ENCODE results near the gene GALNT17.

Gene GALNT17

DNA sequence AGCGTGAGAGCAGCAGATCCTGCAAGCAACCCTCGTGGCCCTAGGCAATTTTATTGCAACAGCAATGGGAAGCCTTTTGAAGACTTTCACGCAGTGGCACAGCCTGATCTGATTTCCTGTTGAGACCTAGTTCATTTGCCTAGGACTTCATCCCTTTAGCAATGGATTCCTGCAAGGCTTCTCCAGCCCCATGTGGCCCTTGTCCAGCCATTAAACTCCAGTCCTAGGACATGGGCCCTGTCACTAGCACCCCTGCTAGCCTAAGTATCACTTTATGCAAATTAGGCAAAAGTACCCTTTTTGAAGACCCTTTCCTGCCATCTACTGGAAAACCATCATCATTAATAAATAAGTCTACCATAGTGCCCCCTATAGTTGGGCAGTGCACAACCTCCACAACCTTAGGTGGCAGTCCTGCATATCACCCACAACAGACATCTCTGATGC, 379.4 kb downstream of the GALNT17 start:
- DNase-seq, result no peak

DNA sequence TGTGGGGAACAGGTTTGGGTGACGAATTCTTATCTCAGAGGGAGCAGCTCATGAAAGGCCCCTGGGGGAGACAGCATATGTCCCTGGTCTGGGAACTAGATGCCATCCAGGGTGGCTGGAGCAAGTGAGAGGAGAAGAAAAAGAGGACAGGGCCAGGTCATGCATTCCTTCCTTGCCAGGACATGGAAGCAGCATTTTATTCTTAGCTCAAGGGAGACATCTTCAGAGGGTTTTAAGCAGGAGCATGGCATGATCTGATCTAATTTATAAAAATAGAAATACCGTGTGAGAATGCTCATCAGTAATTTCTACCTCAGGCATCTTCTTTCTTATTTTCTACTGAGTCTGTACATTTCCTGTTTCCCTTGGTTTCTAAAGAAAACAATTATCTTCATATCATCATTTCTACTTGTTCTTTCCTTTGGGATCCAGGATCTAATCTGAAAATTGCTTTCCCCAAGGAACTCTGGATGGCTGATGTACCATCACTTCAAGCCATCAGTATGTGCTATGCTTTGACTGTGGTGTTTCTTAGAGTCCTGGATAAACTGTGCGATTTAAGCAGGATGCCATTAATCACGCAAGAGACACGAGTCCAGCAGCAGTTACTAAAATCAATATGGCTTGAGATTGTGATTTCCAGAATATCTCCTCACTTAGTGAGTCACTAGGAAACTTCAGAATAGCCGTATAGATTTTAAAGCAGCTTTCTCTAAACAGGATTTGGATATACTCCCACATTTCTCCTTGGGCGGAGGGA, 386.2 kb downstream of the GALNT17 start:
- no peak for DNase-seq

DNA sequence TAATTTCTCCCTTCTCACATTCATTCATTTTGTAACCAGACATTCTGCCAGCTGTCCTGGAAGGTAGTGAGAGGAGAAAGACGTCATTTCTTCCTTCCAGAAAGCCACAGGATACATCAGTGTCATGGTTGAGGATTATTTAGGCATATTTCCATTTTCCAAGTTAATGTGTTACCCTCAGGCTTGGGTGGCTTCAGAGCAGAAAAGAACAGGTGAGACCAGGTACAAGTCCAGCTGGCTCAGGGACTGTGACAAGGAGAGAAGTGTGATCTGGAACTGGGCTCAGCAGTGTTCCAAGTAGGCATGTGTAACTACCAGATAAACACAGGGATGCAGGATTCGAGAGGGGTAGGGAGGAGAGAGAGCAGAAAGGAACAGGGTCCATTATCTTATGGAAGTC, 386.9 kb downstream of the GALNT17 start:
- DNase-seq, result no peak

DNA sequence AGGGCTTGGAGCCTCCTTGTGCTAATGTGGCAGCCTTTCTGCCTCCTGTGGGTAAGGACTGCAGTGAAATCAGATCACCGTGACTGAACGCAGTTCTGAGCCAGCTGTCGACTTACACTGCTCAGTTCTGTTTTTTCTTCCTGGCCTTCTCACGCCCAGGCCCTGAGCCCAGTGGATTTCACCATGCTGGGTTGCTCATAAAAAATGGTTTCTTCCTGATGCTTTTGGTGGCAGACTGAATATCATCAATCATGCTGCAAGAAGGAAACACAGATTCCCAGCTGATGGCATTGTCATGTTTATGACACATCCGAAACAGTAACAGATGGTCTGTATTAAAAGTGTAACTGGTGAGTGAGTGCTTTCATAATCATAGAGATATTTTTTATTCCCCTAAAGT, 389.6 kb downstream of the GALNT17 start:
- DNase-seq, result no peak

DNA sequence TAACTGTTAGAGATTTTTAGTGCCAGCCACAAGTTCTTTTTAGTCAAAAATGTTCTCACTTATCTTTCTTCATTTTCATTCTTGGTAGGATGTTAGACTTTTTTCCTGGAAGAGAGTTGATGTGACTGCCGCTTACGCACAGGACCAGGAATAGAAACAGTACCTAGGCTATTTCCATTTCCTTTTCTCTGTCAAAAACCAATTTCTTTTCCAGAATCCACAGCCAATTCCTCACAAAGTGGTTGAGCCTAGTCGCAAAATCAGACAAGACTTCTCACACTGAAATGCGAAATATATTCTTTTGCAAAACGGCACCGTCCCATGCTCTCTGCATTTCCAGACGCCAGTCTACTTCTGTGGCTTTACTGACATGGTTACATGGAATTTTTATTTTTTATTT, 394.2 kb downstream of the GALNT17 start:
- no peak for DNase-seq

DNA sequence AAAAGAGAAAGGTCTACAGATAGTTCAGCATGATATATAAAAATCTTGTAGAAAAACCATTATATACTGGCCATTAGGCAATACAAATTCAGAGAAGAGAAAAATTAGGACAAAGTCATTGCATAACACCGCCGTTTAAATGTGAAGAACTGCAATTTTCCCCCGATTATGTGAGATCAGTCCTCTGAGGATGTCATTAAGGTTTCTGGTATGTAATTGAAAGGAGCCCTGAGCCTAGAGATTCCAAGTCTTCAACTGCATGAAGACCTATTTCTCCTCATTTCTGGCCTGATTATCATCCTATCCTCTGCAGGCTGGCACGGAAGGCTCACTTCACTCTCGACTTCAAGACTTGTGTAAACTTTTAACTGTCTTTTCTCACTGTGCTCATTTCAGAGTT, 395.3 kb downstream of the GALNT17 start:
- no peak for DNase-seq

DNA sequence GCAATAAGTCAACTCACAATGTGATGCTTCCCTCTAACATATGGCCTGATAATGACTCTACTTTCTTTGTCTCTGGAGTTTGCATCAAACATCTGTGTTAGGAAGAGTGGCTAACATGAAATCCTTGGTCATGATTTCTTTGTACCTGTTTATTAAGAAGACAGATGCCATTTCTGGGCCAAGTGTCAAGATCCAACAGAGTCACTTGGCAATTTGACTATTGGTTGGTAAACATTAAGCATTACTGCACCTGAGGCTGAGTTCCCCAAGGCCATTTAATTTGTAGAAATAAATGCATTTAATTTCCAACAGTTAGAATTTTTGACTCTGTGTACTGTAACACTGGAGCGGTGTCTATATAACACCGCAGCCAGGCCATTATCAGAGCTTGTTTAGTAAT, 403.7 kb downstream of the GALNT17 start:
- DNase-seq, result no peak

DNA sequence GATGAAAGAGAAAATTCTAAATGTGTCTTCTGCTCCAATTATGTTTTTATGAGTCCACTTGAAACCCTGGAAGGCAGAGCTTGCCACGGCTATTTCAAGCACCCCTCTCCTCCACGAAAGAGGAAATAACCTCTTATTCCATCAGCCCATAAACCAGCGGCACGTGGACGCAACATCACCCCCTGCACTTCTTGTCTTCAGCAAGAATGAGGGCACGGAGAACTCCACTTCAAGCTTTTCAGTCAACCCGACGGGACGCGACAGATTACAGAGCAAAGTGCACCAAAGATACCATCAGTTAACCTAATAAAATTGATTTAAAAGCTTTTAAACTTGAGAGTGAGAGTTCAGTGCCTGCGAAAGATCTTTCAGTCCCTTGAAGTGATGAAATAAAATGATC, 406.3 kb downstream of the GALNT17 start:
- no peak for DNase-seq

DNA sequence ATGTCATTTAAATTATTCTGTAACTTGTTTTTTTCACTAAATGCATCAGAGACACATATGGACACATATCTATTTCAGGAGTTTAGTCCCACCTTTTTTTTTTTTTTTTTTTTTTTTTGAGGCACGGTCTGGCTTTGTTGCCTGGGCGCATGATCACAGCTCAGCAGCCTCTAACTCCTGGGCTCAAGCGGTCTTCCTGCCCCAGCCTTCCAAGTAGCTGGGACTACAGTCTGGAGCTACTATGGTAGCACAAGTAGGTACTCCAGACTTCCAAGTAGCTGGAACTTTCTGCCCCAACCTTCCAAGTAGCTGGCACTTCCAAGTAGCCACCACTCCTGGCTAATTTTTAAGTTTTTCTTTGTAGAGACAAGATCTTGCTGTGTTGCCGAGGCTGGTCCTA, 407.7 kb downstream of the GALNT17 start:
- DNase-seq, result no peak

DNA sequence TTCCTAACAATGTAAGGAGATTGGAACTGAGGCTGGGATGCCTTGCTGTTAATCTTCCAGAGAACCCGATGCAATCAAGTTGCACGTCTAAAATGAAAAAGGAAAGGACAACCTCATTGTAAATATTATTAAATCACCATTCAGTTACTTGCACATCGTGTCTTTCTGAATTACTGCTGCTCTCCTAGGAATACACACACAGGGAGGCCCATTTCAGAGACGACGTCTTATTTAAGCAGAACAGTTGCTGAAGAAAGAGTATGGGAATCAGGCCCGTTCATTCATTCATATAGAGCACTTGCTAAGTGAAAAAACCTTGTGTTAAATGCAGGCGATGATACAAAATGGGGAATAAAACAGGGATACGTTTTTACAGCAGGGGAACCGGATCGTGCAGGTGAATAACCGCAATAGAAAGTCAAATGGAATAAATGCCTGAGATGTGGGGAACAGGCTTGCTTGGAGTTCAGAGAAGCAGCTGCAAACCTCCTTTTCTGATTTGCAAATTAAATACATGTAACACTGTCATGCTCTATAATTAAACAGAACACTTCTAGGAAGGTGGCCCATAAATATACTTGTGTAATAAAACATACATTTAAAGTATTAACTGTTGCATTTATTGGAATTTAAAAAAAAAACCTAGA, 409.9 kb downstream of the GALNT17 start:
- no peak for DNase-seq

DNA sequence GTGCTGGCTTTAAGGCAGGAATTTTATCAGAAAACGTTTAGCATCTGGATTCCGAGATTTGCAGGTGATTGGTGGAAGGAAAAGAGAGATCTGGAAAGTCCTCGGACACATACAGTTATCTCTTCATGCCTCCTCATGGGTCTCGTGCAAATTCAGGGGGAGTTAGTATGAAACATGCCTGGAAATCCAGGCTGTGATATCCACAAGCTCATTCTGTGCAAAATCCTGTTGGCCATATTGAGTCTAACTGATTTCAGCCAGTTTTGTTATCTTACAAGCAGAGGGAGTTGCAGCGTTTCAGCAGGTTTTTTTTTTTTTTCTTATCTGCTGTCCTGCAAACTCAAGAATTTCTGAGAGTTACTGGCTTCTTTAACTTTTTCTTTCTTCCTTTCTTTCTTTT, 411.5 kb downstream of the GALNT17 start:
- no peak for DNase-seq

DNA sequence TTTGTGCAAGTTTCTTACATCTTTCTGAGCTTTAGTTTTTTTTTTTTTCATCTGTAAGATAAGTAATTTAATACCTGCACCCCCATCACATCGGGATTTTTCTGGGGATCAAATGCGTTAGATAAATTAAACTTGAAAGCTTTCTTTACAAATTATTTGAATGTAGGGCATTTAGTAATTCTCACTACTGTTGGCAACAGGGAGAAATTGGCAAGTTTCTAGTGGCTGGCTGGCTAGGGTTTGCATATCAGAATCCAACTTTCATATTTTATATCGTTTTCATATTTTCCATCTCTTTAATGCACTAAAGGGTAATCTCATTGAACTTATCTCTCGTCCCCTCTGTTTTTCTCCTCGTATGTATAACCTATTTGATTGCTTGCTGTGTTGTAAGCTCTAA, 412.9 kb downstream of the GALNT17 start:
- DNase-seq, result no peak

DNA sequence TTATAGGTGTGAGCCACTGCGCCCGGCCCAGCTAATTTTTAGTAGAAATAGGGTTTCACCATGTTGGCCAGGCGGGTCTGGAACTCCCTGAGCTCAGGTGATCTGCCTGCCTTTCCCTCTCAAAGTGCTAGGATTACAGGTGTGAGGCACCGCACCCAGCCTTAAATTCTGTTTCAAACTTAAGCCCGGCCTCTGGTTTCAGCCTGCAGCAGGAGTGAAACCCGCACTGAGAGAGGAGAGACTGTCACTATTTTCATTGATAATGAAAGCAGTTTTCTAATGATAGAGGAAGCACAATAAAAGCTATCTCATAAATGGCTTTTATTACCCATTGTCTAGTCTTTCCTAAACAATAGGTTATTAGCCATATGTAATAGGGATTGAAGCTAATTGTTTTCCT, 415.5 kb downstream of the GALNT17 start:
- DNase-seq, result no peak

DNA sequence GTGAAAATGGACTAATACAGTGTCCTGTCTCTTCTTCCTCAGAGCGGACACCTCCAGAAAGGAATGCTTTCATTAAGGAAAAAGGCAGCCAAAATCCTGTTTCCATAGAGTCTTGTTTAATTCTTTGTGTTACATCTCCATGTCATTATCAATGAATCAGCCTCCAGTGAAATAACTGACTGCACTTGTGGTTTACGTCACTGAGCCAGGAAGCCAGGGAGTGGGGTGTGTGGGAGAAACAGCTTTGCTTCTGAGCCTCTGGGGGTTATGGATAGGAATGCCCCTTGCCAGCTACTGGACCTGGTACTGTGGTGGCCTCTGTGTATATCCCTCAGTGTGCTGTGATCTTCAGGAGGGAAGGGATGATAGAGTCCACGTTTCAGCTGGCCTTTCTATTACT, 416.8 kb downstream of the GALNT17 start:
- no peak for DNase-seq

DNA sequence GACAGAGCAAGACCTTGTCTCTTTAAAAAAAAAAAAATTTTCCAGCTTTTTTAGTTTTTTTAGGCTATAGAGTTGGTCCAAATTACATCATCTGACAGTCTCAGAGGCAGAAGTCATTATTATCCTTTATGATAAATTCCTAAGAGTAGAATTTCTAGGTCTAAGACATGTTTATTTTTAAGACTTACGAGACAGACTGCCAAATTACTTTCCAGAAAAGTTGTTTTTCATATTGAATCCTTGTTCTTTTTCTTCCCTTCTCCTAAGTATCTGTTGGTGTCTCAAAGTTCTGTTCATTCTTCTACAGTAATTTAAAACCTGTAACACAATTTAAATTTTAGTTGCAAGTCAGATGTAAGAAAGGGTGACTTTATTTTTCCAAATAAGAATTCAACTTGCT, 421.4 kb downstream of the GALNT17 start:
- DNase-seq, result no peak

DNA sequence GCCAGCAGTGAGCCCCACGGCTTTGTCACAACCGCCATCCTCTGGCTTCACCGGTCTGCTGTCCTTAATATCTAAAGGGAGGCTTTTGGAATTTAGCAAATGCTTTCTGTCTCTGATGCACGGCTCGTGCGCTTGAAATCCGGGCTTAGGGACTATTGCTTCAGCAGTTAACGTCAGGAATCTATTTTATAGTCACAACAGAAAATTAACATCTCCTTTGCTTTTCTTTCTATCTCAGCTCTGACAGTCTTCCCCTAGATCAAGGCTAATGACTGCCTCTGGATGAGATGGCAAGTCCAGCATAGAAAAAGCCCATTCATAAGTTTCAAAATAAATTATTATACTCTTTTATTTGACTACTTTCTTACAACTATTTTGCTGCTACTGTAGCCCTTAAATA, 423.8 kb downstream of the GALNT17 start:
- no peak for DNase-seq

DNA sequence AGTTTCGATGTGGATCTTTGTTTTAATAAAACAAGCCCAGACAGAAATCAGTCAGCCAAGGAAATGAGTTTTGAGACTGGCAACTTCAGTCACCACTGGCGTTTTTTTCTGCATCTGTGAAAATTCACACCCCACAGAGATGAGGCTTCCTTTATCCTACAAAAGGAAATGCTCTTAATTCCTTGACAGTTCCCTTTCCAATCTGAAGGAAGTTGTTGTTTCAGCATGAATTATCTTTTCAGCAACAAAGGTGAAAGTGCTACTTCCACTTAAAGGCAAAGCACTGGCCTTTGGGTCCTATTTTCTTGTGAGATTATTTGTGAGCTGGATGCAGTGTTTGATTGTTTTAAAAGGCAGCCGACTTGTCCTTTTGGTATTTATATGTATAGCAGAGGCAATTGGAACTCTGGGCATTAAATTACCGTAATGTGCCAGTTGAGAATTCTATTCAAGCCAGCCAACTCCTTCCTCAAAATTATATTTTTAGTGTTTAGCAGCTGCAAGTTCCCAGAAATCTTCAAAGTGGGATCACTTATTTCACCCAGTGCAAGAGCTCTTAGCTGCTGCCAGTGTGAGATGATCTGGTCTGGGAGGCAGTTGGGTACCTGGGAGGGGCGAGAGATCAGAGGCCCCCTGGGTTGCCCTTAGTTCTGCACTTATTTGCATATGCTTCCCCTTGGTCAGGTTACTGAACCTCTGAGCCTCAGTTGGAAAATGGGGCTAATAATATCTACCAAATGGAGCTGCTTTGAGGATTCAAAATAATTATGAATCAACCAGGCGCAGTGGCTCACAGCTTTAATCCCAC, 427.1 kb downstream of the GALNT17 start:
- DNase-seq, result no peak

DNA sequence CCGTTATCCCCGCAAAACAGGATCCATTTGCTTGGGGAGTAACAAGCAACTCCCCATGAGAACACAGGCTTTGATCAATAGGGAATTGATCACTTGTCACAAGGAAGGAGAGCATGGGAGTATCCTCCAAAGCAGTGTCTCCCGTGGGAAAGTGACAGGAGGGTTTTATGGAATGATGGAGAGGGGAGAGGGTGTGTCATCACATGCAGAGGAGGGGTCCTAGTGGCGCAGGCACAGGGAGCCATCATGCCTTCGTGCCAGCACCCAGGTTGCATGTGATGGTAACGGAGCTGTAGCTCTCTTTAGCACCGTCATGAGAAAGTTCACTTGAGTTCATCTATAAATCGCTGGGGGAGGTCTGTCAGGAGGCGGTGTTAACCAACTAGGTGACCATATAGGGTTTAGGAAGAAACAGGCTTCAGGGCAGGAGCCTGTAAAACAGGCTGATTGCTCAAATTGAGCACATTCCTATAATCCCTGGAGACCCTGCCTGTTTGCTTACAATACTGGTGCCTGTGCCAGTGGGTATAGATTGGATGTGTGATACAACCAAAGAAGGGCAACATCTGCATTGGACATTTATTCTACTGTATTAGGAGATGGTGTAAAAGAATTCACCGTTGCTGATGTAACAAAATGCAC, 428.5 kb downstream of the GALNT17 start:
- DNase-seq, result no peak

DNA sequence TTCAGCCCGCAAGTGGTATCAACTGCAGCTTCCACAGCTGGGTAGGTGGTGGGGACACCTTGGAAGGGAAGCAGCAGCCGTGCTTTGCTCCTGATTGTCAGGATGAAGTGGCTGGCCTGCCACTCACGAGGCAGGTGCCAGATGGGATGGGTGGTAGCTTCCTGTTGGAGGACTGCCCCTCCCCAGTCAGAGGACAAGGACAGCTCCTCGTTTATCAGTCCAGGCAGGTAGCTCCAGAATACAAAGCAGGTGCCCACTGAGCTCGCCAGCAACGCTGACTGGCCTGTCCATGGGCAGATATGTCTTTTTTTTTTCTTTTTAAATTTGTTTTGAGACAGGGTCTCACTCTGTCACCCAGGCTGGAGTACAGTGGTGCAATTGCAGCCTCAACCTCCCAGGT, 431.3 kb downstream of the GALNT17 start:
- no peak for DNase-seq

DNA sequence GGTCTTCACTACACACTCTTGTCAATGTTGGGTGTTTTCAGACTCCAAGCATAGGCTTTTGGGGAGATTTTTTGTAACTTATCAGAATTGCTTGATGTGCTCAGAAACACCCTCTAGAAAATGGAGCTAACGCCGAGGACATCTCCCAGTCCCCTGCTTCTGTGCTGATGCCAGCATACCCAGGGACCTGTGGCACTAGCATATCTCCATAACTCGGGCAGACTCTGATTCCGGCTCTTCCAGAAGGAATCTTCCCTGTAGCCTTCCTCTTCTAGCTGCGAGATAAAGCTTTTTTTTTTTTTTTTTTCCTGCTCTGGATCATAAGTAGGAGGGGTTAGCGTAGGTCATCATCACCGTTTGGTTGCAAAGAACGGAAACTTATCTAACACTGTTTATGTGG, 434.4 kb downstream of the GALNT17 start:
- no peak for DNase-seq

DNA sequence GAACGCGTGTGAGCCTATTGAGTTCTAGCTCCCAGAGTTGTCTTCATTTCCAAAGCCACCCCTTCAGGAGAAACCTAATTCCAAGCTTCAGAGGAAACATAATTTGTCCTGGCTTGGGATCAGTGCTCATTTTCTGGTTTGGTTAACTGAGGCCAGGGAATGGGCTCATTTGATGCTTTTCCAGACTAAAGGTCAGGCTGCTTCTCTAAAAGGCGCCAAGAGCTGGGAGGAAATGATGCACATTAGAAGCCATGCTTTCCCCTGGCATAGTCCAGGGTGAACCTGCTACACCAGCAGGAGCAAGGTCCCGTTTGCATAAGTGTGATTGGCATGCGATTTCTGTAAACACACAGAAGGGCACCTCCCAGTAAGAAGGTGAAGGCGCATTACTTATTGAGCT, 435.0 kb downstream of the GALNT17 start:
- no peak for DNase-seq

DNA sequence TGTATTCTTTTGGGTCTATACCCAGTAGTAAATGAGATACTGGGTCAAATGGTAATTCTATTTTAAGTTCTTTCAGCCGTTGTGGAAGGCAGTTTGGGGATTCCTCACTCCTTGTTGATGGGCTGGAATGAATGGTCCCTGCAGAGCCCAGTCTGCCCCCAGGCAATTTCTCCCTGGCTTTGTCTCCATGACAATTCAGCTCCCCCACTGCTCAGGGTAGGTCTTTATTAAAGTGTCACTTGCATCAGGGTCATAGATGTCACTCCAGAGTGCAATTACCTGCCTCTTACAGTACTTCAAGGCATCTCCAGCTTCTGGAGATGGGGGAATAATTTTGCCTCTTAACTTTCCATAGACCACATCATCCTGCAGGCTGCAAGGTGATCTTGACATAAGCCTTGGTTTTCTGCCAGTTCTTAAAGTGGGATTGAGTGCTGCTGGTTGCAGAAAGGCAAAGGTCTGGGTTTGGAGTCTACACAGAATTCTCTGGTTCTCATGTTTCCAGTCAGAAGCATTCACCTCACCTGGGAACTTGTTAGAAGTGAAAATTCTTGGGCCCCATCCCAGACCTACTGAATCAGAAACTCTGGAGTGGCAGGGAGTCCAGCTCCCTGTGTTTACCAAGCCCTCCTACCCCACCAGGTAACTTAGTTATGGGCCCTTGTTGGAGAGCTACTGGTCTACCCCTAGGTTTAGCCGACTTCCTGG, 442.4 kb downstream of the GALNT17 start:
- no peak for DNase-seq

DNA sequence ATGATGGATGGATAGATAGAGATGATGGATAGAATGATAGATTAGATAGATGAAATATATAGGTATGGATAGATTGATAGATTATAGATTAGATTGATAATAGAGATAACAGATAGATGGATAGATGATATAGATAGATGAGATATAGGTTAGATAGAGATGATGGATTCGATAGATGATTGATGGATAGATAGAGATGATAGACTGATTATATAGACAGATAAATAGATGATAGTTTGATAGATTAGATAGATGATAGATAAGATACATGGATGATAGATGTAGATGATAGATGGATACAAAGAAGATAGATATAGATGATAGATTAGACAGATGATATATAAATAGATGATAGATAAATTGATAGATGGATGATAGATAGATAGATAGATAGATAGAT, 448.1 kb downstream of the GALNT17 start:
- DNase-seq, result no peak

Measured in stimulated activated CD8-positive, alpha-beta memory T cell treated with anti-CD3 and anti-CD28 coated beads, Interleukin-4, amount 100 ng/mL, for 48 hours (primary cell).